ENCODE data around the gene TGFB1I1.
"Not testable (repeated sequence)": the region's sequence is repeated elsewhere in the genome, so short reads cannot be mapped to it uniquely, and the experiment has no call there.

TGFB1I1 gene

DNA sequence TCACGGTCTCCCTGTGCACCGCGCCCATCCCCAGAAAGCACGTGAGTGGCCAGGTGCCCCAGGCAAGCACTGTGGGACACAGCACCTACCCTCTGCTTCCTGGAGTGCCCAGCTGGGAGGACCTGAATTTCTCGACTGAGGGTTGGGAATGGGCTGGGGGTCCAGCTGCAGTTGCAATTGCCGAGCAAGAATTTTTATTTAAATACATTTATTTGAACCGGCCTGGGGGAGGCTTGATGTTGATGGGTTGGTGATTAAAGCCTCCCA lies 17.3 kb downstream of the TGFB1I1 start:
- no peak for DNase-seq

DNA sequence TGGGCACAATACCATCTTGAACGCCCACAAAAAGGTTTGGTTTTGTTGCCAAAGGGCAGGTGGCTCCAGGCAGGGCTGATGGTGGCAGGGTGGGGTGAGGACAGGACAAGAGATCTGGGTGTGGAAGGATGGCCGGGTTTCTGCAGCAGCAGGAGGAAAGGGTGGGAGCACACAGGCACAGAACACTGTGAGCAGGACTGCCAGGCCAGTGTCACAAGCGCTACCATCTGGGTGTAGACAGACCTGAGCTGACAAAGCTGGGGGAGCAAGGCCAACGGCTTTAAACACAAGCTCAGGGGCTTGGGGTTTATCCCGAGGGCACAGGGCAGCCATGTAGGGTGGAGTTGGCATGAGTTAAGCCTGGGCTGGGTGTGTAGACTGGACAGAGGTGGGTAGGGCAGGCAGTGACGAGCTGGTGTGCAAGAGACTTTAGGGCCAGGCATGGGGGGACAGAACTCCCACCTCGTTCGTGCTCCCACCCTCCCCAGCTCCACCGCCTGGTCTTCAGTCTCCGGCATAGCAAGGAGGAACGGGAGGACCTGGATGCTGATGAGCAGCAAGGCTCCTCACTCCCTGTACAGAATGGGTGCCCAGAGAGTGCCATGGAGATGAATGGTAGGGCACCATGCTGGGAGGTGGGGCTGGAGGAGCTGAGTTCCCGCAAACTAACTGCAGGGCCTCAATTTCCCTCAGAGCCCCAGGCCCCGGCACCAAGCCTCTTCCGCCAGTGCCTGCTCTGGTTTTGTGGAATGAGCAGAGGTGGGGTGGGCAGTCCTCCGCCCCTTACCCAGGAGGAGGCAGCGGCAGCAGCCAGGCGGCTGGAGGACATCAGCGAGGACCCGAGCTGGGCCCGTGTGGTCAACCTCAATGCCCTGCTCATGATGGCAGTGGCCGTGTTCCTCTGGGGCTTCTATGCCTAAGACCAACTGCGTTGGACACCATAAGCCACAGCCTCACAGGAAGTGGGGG lies 17.9 kb downstream of the TGFB1I1 start:
- DNase-seq, result no peak

DNA sequence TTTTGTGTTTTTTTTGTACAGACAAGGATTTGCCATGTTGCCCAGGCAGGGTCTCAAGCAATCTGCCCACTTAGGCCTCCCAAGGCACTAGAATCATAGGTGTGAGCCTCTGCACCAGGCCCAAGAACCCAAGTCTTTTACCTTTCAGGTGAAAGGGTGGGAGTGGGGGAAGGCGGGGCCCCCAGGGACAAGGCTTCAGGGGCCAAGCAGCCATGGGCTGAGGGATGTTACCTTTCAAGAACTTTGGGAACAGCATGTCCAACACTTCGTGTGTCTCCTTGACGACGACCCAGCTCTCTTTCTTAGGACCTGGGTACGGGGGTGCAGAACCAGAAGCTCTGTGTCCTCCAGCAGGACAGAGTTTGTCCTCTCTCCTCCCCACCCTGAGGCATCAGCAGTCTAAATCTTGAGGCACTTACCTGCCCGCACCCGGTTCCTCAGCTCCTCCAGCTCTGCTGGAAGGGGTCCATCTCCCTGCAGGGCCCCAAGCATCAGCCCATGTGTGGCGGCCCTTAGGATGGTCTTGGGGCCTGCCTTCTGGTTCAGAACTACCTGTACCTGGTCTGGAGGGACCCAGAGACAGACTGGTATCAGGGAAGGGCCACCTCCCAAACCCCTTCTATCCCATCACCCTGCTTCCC lies 19.9 kb downstream of the TGFB1I1 start:
- no peak for DNase-seq

DNA sequence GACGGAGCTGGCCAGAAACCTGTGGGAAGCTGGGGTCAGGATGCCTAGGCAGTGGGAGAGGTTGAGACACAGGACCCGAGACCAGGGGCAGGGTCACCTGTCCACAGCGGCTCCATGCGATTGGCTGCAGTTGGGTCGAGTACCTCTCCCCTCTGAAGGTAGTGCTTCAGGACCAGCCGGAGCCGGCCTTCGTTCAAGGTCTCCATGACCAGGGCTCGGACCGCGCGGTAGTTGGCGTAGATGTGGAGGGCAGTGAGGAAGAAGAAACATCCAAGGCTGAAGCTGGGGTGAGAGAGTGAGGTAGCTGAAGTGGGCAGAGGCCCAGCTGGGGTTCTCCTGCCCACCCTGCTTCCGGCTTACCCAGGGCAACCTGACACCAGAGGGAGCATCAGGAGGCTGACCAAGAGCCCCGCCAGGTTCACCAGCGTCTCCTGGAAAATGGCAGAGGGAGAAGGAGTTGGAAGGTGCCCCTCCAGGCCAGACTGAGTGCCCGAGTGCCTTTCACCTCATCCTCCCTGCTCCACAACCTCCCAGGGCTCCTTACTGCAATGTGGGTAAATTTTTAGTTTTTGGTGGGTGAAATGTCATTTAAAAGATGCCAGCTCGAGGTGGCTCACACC lies 21.7 kb downstream of the TGFB1I1 start:
- DNase-seq, result no peak

DNA sequence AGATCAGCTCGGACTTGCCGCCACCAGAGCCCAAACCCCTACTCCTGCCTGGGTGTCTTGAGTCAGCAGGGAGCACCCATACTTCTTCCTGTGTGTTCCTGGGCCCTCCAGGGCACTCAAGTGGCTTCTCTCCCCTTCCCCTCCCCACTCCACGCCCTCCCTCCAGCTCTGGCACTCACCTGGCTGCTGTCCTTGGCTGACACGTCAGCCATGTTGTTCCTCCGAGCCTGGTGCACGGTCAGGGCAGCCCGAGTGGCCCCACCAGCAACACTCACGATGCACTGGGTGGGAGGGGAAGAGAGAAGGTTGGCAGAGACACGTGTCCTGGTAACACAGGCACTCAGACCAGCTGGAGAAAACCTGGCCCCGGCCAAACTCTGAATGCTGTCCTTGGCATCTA lies 24.7 kb downstream of the TGFB1I1 start:
- no peak for DNase-seq

GRCh38 chr16:31498493-31498892 lies 26.5 kb downstream of the TGFB1I1 start:
- no peak for DNase-seq

GRCh38 chr16:31499928-31500327 lies 28.0 kb downstream of the TGFB1I1 start:
- no peak for DNase-seq

- DNase-seq, result no peak
Measured at GRCh38 chr16:31501226-31501965, 29.4 kb downstream of the TGFB1I1 start.

DNA sequence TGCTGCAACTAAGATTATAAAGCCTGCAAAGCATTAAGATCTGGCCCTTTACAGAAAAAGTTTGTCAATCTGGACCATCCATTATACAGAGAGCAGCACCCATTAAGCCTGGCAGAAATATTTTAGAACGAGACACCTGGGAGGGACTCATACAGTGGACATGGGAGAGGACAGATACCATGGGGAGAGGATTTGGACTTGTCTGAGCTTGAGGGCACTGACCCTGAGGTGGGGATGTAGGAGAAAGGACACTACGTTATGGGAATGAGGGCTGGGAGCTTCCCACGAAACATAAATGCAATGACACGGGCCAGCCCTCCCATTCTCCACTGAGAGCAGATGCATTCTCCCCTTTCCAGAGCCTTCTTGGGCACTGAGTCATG lies 30.0 kb downstream of the TGFB1I1 start:
- DNase-seq, result no peak

GRCh38 chr16:31502981-31503380 lies 31.0 kb downstream of the TGFB1I1 start:
- DNase-seq, result no peak

- not testable (repeated sequence) for DNase-seq
Measured at GRCh38 chr16:31503555-31503954, 31.6 kb downstream of the TGFB1I1 start.

DNA sequence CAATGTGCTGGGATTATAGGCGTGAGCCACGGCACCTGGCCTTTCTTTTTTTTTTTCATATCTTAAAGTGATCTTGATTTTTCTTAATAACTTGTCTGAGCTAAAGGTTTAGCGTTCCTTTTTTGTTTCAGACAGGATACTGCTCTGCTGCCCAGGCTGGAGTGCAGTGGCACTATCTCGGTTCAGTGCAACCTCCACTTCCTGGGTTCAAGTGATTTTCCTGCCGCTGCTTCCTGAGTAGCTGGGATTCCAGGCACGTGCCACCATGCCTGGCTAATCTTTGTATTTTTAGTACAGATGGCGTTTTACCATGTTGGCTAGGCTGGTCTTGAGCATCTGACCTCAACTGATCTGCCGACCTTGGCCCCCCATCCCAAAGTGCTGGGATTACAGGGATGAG lies 32.2 kb downstream of the TGFB1I1 start:
- DNase-seq, result no peak

DNA sequence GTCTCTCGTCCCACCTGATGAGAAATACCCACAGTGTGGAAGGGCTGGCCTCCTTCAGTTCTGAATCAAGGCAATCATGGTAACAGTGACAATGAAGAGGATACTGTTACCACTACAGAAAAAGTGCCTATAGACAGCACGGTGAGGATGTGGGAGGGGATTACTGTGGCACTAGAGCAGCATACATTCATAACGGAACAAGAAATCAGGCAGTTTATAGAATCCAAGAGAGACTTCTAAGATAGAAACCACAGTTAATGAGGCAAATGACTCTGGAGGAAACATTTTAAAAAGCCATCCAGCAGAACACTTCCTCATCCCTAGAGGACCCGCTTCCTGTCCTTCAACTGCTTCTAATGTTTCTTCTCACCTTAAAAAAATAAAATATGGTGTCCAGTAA lies 33.5 kb downstream of the TGFB1I1 start:
- peak in 1 of 2 donors; percentile 3 for DNase-seq

DNA sequence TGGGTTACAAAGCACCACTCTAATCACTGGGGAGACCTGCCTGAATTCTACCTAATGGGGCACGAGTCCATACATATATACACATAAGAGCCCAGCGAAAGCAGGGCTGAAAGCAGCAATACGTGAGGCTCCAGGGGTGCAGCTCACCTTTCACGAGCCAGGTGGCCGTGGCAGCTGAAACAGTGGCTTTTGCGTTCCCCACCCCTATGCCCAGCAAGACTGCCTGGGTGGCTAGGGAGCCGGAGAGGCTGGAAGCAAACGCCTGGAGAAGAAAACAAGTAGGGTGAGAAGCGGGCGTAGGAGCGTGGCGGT lies 35.6 kb downstream of the TGFB1I1 start:
- DNase-seq, result no peak

GRCh38 chr16:31507929-31508705 lies 36.2 kb downstream of the TGFB1I1 start, which contains the start of gene RUSF1:
Gene RUSF1, minus strand, starts transcription at chr16:31508391. Its CDS starts 18 bp downstream, at chr16:31508373.
- DNase-seq, result peak; percentile 33 to 66

DNA sequence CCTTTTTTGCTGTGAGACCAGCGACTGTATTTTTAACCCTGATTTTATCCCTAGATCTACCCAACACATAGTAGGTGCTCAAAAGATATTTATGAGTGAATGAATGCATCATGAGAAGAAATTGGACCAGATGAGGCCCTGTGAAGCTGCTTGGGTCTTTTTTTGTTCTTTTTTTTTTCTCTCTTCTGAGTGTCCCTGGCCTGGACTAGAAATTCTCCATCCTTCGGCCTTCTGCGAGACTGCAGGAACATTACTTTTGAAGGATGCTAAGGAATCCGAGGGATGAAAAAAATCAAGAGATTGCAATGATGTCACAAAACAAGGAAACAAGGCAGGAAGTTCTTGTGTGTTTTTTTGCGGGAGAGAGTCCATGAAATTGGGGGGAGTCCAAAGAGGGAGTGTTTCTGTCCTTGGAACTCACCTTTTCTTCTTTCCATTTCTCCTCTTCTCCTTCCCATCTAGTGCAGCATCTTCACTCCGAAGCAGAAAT lies 36.8 kb downstream of the TGFB1I1 start:
- no peak for DNase-seq

GRCh38 chr16:31513126-31513525 lies 41.2 kb downstream of the TGFB1I1 start:
- no peak for DNase-seq

DNA sequence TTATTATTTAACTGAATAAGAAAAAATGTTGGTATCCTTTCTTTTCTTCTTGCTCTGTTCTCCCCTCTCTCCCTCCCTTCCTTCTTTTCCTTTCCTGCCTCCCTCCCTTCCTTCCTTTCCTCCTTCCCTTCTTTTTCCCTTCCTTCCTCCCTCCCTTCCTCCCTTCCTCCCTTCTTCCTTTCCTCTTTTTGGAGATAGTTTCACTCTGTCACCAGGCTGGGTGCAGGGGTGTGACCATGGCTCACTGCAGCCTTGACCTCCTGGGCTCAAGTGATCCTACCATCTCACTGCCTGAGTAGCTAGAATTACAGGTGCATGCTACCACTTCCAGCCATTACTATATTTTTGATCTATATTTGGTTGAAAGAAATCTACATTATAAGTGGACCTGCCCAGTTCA lies 41.9 kb downstream of the TGFB1I1 start:
- no peak for DNase-seq

- no peak for DNase-seq
Measured at GRCh38 chr16:31517800-31518402, 45.9 kb downstream of the TGFB1I1 start.

DNA sequence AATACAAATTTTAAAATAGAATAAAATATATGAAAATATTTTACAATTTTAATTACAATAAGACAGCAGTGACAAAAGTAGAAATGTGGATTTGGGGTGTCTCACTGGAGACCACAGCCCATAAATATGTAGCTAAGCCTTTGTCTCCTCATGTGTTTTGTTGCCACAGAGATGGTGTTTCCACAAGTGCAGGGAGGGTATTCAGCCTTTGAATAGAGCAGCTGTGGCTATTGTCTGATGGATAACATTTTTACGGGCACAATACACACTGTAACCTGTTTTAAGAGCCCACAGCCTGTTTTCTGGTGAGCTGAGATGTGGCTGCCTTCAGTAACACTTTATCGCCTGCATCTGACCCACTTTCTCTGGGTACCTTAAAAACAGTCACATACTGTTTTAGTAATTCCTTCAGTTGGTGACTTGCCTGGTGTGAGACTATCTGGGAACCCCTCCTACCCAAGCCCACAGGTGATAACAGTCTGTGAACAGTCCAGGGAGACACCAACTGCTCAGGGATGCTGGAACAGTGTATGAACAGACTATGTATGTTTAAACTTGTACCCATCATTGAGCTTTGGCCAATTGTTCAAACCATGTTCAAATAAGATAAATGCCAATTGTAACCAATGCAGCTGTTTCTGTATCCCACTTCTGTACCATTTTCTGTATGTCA lies 47.9 kb downstream of the TGFB1I1 start:
- DNase-seq, result no peak

DNA sequence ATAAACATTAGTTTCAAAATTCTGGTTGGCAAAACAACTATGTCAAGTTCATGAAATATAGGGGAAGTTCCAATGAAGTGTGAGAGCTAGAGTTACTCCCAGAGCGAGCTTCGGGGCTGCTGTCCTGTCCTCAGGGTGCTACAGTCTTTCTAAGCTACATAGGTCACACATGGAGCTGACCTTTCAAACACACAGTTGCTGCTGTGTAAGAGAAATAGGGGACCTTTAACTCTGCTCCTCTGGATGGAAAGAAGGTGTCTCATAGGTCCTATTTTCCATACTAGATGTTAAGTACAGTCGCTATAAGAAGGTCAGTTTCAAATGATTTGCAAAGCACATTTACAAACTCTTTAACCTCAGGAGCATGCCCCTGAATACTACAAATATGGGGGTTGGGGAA lies 49.4 kb downstream of the TGFB1I1 start:
- no peak for DNase-seq

Data from bone marrow (tissue), 2 donors.